C1 segment of cervical spinal cord (tissue), 14 donors: ENCODE data around the gene STAC3.
A peak's percentile ranks its signal among the peaks of the same experiment; 100 is the strongest.
"Not testable (repeated sequence)": the region's sequence is repeated elsewhere in the genome, so short reads cannot be mapped to it uniquely, and the experiment has no call there.

Source experiments
- DNase-seq, 14 donors: peaks; one replicate each; lab custom pipeline; 2025; lab: John Stamatoyannopoulos, UW

Gene STAC3

GRCh38 chr12:57250956-57251355, at the start of gene STAC3:
Gene STAC3, minus strand, starts transcription at chr12:57251187. Its CDS starts 1,551 bp downstream, at chr12:57249636.
- DNase-seq = no peak

DNA sequence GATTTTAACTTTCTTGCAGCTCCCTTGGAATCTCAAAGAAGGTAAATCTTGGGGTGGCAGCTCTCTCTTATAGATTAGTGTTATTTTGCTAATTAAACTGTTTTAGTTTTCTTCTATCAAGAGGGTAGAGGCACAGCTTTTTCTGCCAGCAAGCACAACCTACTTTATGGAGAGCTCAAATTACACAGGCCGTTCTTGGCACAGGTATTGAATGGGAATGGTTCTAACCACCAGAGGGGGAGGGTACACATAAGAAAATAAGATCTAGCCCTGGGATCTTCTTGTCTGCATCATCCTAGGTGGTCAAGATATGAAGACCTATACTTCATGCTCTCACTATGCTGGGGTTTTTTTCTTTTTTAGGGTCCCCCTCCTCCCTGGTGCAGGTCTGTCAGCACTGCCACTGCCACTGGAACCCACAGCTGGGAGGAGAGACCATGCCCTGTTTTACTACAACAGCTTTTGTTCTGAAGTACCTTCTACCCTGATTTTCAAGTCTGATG, 48.6 kb upstream of the STAC3 start:
- DNase-seq = no peak

DNA sequence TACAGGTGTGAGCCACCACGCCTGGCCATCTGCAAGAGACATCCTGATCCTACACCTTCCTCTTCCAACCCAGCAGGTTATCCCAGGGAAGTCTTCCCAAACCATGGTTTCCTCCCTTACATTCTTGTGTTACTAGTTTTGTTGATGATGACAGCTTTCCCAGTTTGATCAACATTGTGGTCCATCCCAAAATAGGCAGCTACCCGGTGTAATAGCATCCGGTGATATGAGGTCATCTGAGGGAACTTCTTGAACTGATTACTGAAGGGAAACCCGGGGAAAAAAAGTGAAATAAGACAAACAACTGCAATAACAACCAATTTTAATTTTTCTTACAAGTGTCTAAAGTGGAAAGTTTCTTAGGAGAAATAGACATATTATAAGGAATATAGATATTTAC, 45.3 kb upstream of the STAC3 start:
- no peak for DNase-seq

DNA sequence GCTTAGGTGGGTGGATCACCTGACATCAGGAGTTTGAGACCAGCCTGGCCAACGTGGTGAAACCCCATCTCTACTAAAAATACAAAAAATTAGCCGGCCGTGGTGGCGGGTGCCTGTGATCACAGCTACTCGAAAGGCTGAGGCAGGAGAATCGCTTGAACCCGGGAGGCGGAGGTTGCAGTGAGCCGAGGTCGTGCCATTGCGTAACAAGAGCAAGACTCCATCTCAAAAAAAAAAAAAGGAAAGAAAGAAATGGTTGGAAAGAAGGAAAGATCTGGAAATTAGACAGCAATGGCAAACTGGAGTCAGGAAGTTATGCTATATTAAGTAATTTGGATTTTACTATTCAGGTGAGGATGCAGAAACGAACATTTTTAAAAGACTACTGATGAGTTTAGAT, 31.1 kb upstream of the STAC3 start:
- DNase-seq = not testable (repeated sequence)

DNA sequence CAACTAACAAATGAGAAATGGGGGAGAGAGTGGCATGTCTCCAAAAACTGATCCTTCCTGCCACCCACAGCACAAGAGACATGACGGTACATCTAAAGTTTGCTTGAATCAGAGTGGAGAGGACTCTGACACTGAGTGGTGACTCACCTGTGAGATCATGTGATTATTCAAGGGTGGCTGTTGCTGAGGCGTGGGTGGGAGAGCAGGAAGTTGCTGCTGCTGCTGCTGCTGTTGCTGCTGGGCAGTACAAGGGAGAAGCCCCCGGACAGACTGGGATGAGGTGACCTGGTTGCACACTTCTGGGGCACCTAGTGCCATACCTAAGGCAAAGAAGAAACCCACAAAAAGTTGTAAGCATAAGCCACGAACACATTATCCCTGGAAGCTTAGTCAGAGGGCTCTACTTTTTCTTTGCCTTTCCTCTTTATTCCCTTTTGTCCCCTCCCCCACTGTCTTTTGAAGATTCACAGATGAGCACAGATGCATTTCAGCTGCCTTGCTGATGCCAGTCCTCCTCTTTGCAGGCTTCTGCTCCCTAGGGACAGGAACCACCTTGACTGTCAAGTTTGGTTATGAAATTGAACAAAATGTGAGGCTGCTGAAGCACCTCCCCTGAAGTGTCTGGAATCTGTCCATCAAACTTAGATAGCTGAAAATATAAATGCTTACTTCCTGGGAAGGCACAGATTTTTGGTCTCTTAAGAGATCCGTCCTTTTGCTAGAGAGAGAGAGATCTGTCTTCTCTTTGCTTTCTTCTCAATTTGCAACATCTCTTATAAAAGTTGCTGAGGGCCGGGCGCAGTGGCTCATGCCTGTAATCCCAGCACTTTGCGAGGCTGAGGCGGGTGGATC, 29.4 kb upstream of the STAC3 start:
- DNase-seq = no peak

DNA sequence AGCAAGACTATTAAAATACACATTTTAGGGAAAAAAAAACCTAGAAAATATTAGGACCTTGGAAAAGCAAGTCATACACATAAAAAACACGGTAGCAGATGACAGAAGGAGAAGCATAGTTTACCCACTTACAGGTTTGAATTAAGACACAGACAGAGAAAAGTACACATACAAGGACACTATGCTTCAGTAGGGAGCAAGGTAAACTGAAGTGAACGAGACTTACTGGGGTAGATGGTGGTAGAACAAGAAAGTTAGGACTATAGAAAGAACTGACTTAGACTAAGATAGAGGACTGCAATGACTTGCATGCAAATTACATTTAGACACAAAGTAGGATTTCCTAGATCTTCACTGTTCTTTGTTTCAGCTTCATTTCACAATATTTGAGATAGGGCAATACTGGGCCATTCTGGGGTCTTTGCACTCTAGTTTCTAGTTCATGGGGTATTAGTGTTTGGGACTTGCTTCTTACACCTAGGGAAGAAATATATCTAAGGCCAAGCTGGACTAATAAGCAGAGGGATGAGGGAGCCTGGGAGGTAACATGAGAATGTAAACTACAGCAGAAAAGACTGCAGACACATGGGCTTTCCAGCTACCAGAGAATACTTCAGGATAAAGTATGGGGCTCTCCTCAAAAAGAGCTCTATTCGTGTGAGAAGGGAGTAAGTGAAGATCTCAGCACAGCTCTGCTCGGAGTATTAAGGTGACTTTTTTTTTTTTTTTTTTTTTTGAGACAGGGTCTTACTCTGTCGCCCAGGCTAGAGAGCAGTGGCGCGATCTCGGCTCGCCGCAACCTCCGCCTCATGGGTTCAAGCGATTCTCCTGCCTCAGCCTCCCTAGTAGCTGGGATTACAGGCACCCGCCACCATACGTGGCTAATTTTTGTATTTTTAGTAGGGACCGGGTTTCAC, 27.7 kb upstream of the STAC3 start:
- DNase-seq = no peak

DNA sequence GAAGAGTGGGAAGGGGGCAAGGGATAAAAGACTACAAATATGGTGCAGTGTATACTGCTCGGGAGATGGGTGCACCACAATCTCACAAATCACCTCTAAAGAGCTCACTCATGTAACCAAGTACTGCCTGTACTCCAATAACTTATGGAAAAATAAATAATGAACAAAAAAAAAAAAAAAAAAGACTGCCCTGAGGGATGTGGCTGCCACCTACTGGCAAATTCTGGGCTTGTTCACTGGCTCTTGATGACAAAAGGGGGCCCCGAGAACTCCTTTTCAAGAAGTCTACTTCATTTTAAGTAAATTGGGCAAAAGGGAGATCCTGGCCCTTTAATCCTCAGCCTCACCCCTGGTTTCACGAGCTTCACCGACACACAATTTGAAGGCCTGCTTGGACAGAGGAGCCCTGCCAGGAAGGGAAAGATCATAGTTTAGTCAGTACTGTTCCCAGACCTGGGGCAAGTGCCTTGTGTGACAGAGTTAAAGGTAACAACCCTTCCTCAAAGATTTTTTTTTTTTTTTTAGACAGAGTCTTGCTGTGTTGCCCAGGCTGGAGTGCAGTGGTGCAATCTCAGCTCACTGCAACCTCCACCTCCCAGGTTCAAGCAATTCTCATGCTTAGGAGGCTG, 26.1 kb upstream of the STAC3 start:
- DNase-seq = no peak

GRCh38 chr12:57276233-57276632, 25.2 kb upstream of the STAC3 start:
- DNase-seq = not testable (repeated sequence)

GRCh38 chr12:57273516-57273915, 22.5 kb upstream of the STAC3 start:
- DNase-seq = no peak

- peak in 1 of 14 donors; percentile 16 for DNase-seq
Observed at GRCh38 chr12:57272337-57273151, 21.6 kb upstream of the STAC3 start.

DNA sequence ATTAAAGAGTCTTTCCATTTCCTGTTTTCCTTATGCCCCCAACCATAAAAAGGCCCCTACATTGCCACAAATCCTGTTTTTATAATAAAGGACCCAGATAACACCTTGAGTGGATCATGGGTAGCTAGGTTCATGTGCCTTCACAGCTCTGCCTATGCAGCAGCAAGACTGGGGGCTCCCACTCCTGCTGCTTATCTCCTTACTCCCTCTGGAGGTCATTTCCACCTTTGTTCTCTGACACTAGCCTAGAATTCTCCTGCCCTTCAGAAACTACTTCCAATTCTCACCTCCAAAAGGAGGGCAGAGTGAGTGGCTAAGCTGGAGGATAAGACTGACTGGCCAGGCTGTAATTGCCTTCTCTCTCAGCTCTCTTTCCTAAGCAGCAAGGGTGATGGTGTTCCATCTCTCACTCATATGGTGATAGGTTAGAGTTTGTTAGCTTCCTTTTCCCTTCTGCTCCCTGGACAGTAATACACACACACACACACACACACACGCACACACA, 20.0 kb upstream of the STAC3 start:
- no peak for DNase-seq

DNA sequence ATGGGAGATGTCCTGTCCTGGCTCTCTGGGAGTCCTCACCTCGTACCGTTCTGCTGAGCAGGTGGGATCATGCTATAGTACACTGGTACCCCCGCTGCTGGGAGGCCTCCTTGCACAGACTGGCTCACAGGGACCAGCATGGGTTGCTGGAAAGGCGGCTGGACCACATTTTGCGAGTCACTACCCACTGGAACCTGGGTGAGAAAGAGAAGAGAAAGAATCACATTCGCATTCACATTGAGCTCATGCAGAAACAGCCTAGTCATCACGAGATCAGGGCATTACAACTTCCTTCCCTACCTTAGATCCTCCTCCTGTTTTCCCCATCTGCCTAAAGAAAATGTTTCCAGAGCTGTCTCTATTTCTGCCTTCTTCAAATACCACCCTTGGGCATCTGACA, 17.3 kb upstream of the STAC3 start:
- no peak for DNase-seq

- no peak for DNase-seq
Observed at GRCh38 chr12:57266681-57267080, 15.7 kb upstream of the STAC3 start.

- DNase-seq = no peak
Observed at GRCh38 chr12:57263096-57263495, 12.1 kb upstream of the STAC3 start.

DNA sequence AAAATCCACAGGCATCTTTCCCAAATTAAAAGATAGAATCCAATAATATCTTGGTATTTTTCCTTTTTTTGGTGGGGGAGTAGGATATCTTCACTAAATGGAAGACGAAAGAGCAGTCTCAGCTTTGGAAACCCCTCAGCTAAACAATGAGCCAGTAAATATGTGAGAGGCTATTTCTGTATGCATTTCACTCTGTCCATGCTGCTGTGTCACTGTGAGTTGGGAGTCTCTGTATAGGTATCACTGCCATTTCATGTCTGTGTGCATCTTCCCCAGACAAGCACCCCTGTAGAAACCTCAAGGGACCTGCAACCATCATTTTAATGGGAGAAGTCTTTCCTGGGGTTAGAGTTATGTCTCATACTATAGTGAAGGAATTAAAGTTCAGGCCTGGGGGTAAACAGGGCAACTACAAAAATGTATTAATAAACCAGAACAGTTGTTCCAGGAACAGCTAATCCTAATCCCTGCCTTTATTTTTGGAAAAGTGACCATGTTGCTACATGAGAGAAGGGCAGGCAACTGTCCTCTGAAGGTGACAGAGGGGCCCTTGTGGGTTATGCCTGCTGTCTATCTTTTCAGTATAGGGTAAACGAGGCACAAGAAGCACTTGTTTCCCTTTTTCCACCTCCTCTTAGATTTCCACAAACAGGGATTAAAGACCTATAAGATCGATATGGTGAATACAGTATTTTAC, 11.3 kb upstream of the STAC3 start:
- DNase-seq = no peak

- peak in 1 of 14 donors; percentile 25 for DNase-seq
Observed at GRCh38 chr12:57261428-57261865, 10.5 kb upstream of the STAC3 start.

DNA sequence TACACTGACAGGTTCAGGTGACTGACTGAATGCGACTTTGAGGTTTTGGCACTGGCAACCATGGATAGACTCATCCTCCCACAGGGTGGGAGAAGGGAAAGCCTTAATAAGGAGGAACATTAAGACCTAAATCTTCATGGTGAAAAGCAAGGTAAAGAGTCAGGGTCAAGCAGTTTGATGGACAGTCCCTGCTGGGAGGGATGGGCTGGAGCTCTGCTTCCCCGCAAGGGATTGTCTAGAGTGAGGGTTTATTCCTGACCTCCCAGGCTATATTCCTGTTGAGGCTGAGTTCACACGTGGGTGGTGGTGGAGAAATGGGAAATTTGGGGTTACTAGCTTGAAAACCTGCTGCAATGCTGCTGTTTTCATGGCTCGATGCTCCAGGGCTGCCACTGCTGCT, 9.4 kb upstream of the STAC3 start:
- no peak for DNase-seq

DNA sequence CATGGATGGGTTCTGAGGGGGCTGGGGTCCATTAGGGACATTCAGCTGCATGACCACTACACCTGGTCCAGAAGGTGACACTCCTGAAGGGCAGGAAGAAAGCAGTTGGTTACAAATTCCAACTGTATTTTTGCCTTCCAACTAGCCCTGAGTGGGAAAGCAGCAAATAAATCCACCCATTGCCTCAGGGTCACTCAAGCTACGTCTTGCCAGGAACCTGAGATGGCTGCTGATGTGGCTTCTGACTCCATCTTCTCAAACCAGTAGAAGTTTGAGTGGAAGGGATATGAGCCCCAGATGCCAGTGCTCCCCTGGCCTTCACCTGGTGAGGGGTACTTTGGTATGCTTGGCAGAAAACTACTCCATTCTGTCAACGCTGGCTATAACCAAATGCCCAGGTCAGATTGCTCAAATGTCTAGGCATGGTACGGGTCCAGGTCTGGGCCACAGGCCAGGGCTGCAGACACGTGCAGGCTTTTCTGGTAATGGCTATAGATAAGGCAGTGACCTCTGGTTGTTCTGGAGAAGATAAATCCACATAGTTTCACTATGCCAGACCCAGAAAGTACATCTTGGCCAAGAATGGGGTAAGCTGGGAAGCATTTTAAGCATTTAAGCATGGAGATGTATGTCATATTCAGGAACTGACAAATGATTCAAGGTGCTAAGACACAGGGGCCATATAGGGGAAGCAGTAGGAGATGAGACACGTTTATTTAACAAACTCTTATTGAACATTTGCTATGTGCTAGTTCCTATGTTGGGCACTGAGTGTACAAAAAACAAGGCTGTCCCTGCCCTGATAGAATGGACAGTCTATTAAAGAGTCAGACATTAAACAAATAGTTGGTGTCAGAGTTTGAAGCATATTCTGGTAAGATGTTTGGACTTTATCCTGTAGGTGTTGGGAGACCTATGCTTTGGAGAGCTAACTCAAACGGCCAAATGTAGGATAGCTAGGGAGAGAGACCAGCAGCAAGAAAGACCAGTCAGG, 8.3 kb upstream of the STAC3 start:
- no peak for DNase-seq

- no peak for DNase-seq
Observed at GRCh38 chr12:57255916-57256315, 4.9 kb upstream of the STAC3 start.
